ENCODE data around the gene EPO. TPM values are rescaled to one million over a fixed set of nuclear protein-coding genes. Genes with fewer than 3 reads are reported as not detected.

The EPO gene
- not detected in 2 replicates for total RNA-seq

GRCh38 chr7:100720279-100720670, at the start of gene EPO:
Gene EPO (plus strand): TSS chr7:100720468. CDS start chr7:100720981, 513 bp downstream.

GRCh38 chr7:100673302-100673941, 46.8 kb upstream of the EPO start, which contains the start of gene GNB2:
Gene GNB2 (plus strand): TSS chr7:100673740. CDS start chr7:100676266, 2,526 bp downstream.

GRCh38 chr7:100694098-100694745, 26.0 kb upstream of the EPO start, which contains the start of gene GIGYF1:
Gene GIGYF1 (minus strand): TSS chr7:100694250. CDS start chr7:100688238, 6,012 bp downstream.

GRCh38 chr7:100705753-100706671, 14.3 kb upstream of the EPO start, which contains the start of gene POP7:
Gene POP7 (plus strand): TSS chr7:100706121. CDS start chr7:100706831, 710 bp downstream.

Other genes starting within 250 kb of the EPO start
- 33.3 and 36.0 TPM in 2 replicates for gene TSC22D4, start 241.3 kb upstream of the EPO start, total RNA-seq
- gene NYAP1, start 236.5 kb upstream of the EPO start, total RNA-seq: 4.3 and 4.8 TPM in 2 replicates
- 4.5 and 13.3 TPM in 2 replicates for gene AGFG2, start 181.3 kb upstream of the EPO start, total RNA-seq
- not detected in 2 replicates for gene SAP25, start 146.6 kb upstream of the EPO start, total RNA-seq
- 21.2 and 26.6 TPM in 2 replicates for gene LRCH4, start 134.3 kb upstream of the EPO start, total RNA-seq
- 0.65 and 0.70 TPM in 2 replicates for gene FBXO24, start 134.1 kb upstream of the EPO start, total RNA-seq
- gene PCOLCE, start 118.1 kb upstream of the EPO start, total RNA-seq: 1.5 and 5.0 TPM in 2 replicates
- gene MOSPD3, start 107.9 kb upstream of the EPO start, total RNA-seq: 12.3 and 13.0 TPM in 2 replicates
- 0.11 and 0.39 TPM in 2 replicates for gene TFR2, start 78.9 kb upstream of the EPO start, total RNA-seq
- gene ACTL6B, start 64.0 kb upstream of the EPO start, total RNA-seq: not detected in 2 replicates
- 257 and 267 TPM in 2 replicates for gene GNB2, start 46.7 kb upstream of the EPO start, total RNA-seq
- gene GIGYF1, start 26.2 kb upstream of the EPO start, total RNA-seq: 7.9 and 9.4 TPM in 2 replicates
- gene POP7, start 14.3 kb upstream of the EPO start, total RNA-seq: 40.1 and 58.6 TPM in 2 replicates
- gene ZAN, start 13.1 kb downstream of the EPO start, total RNA-seq: under 0.01 TPM in 1 of 2 replicates, not detected in the other
- 81.7 and 95.8 TPM in 2 replicates for gene EPHB4, start 107.1 kb downstream of the EPO start, total RNA-seq
- 16.4 and 18.4 TPM in 2 replicates for gene SLC12A9, start 132.2 kb downstream of the EPO start, total RNA-seq
- 151 and 191 TPM in 2 replicates for gene TRIP6, start 146.9 kb downstream of the EPO start, total RNA-seq
- gene SRRT, start 154.6 kb downstream of the EPO start, total RNA-seq: 44.3 and 90.3 TPM in 2 replicates
- gene UFSP1, start 169.2 kb downstream of the EPO start, total RNA-seq: 3.0 and 6.3 TPM in 2 replicates
- 0.31 TPM in 1 of 2 replicates, not detected in the other for gene ACHE, start 175.4 kb downstream of the EPO start, total RNA-seq
- not detected in 2 replicates for gene MUC3A, start 229.1 kb downstream of the EPO start, total RNA-seq
- 1.7 TPM in 1 of 2 replicates, not detected in the other for gene MUC12, start 249.1 kb downstream of the EPO start, total RNA-seq